ENCODE results near the gene RUNX3.

The RUNX3 gene

DNA sequence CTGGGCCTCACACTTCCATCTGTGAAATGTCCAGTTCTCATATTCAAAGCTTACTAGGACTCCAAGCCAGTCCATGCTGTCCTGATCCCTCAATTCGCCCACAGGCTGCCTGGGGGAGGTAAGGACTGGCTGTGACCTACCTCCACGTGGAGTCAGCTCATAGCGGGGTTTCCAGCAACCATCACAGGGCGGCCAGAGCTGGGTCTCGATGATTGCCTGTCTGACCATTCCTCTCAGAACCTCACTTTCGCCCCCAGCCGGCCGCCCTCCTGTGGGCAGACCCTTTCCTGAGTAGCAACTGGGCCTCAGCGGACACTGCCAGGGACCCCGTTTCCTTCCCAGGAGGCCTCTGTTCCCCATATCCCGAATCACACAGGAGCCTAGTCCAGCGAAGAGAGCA is 3.4 kb upstream of the RUNX3 start:
- H3K4me1 ChIP-seq (ENCODE audit: control insufficient read depth, insufficient read depth, low read length), result peaks cover 3% of the 10 kb centered on the region; the same call in 1 of the 2 replicates
- ChIA-PET POLR2A (no interaction called here), CTCF (interaction anchor here (0.6 to 2.1 kb wide), 9 partner anchors 8 to 275 kb away, joined by 3 to 24 read pairs (median 4); no protein-coding TSS in a partner anchor)
- H3K36me3 ChIP-seq (ENCODE audit: control insufficient read depth in 2 of 2, insufficient read depth in 1 of 2, low read length in 2 of 2), result no peaks in the 10 kb centered on the region
- no peak overlapping the region for H3K27ac ChIP-seq (ENCODE audit: extremely low read depth, low read depth, low read length)
- H3K4me3 ChIP-seq (ENCODE audit: low read depth, low read length), result no peak overlapping the region
- H3K9me3 ChIP-seq (ENCODE audit: control insufficient read depth, insufficient read depth, low read depth, low read length), result no peaks in the 10 kb centered on the region
- TF ChIP-seq ZNF549 (tag by site-specific recombination; IDR thresholded peaks at IDR 0.05) (no peak), ZSCAN5A (tag by site-specific recombination; IDR thresholded peaks at IDR 0.05) (no peak)

GRCh38 chr1:24932725-24933294 is 2.7 kb upstream of the RUNX3 start:
- ChIA-PET POLR2A (no interaction called here), CTCF (interaction anchor here (0.6 to 2.1 kb wide), 15 partner anchors 9 to 276 kb away, joined by 3 to 24 read pairs (median 3); no protein-coding TSS in a partner anchor)
- Histone ChIP-seq H3K4me3 (ENCODE audit: low read depth, low read length) (no peak overlapping the region), H3K4me1 (ENCODE audit: control insufficient read depth, insufficient read depth, low read length) (peaks cover 3% of the 10 kb centered on the region; the same call in 1 of the 2 replicates), H3K27ac (ENCODE audit: extremely low read depth, low read depth, low read length) (no peak overlapping the region), H3K9me3 (ENCODE audit: control insufficient read depth, insufficient read depth, low read depth, low read length) (no peaks in the 10 kb centered on the region), H3K36me3 (ENCODE audit: control insufficient read depth in 2 of 2, insufficient read depth in 1 of 2, low read length in 2 of 2) (no peaks in the 10 kb centered on the region)
- TF ChIP-seq ZNF223 (tag by site-specific recombination; IDR thresholded peaks at IDR 0.05) (0 out of 2 replicates have a peak, but pooled peaks have one; percentile 0), ZNF391 (tag by site-specific recombination; IDR thresholded peaks at IDR 0.05; ENCODE audit: borderline replicate concordance, low read depth) (no peak), ZBTB26 (tag by site-specific recombination; optimal IDR thresholded peaks at IDR 0.05) (peak; percentile 14)

DNA sequence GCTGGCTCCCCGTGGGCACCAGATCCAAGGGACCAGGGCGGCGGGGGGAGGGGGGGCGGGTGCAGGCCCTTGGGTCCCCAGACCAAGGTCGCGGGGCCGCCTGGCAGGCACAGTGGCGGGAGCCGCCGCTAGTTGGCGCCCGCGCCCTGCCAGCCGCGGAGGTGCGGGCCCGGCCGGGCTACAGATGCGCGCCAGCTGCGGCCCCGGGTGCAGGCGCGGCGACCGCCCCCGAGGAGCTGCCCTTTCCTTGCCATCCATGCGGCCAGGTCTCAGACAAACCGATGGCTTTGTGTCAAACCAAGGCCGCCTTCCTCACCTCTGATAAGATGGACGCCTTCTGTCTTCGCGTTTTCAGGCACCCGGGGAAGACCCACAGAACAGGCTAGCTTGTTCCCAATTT is 2.2 kb upstream of the RUNX3 start:
- Histone ChIP-seq H3K9me3 (ENCODE audit: control insufficient read depth, insufficient read depth, low read depth, low read length) (no peaks in the 10 kb centered on the region), H3K27ac (ENCODE audit: extremely low read depth, low read depth, low read length) (no peak overlapping the region), H3K4me3 (ENCODE audit: low read depth, low read length) (no peak overlapping the region), H3K36me3 (ENCODE audit: control insufficient read depth in 2 of 2, insufficient read depth in 1 of 2, low read length in 2 of 2) (no peaks in the 10 kb centered on the region), H3K4me1 (ENCODE audit: control insufficient read depth, insufficient read depth, low read length) (peaks cover 3% of the 10 kb centered on the region; the same call in 1 of the 2 replicates)
- CTCF ChIA-PET, result interaction anchor here (0.6 to 2.1 kb wide), 14 partner anchors 14 to 348 kb away, joined by 3 to 24 read pairs (median 3); no protein-coding TSS in a partner anchor
- POLR2A ChIA-PET, result no interaction called here
- TF ChIP-seq TSHZ1 (tag by site-specific recombination; IDR thresholded peaks at IDR 0.05; ENCODE audit: borderline replicate concordance), result no peak
- no peak for TF ChIP-seq ZNF426 (tag by site-specific recombination; IDR thresholded peaks at IDR 0.05)
- TF ChIP-seq BCL11B (tag by site-specific recombination; IDR thresholded peaks at IDR 0.05; ENCODE audit: low read depth), result no peak
- peak; percentile 49 for TF ChIP-seq ZBTB26 (tag by site-specific recombination; optimal IDR thresholded peaks at IDR 0.05)
- no peak for TF ChIP-seq ZNF239 (tag by site-specific recombination; IDR thresholded peaks at IDR 0.05)
- no peak for TF ChIP-seq ZNF23 (tag by site-specific recombination; IDR thresholded peaks at IDR 0.05; ENCODE audit: borderline replicate concordance)
- TF ChIP-seq ZNF311 (tag by site-specific recombination; IDR thresholded peaks at IDR 0.05; ENCODE audit: borderline replicate concordance), result no peak
- TF ChIP-seq KLF7 (tag by site-specific recombination; IDR thresholded peaks at IDR 0.05; ENCODE audit: borderline replicate concordance), result no peak
- no peak for TF ChIP-seq SETDB1 (IDR thresholded peaks at IDR 0.05; ENCODE audit: insufficient read length, low read length)
- no peak for TF ChIP-seq ZNF785 (tag by site-specific recombination; IDR thresholded peaks at IDR 0.05)
- TF ChIP-seq ZNF211 (tag by site-specific recombination; IDR thresholded peaks at IDR 0.05; ENCODE audit: low read depth), result no peak
- no peak for TF ChIP-seq HOXA7 (CRISPR knock-in tag; IDR thresholded peaks at IDR 0.05; ENCODE audit: borderline replicate concordance)
- no peak for TF ChIP-seq ZNF629 (tag by site-specific recombination; IDR thresholded peaks at IDR 0.05)
- no peak for TF ChIP-seq MEIS1 (CRISPR knock-in tag; IDR thresholded peaks at IDR 0.05; ENCODE audit: borderline replicate concordance)
- TF ChIP-seq ZBTB44 (tag by site-specific recombination; IDR thresholded peaks at IDR 0.05), result 0 out of 2 replicates have a peak, but pooled peaks have one; percentile 10
- TF ChIP-seq ZNF768 (tag by site-specific recombination; IDR thresholded peaks at IDR 0.05), result no peak

Data from HEK293 (cell line).